HG03571 (cell line): Measurements from ENCODE around the gene PLCB4.

Experiments
- ATAC-seq: cut with Tn5 transposase; IDR thresholded peaks from one replicate; pipeline ENCODE4 v1.9.1; 2021; ENCODE audit not compliant: unreplicated experiment

Gene PLCB4

DNA sequence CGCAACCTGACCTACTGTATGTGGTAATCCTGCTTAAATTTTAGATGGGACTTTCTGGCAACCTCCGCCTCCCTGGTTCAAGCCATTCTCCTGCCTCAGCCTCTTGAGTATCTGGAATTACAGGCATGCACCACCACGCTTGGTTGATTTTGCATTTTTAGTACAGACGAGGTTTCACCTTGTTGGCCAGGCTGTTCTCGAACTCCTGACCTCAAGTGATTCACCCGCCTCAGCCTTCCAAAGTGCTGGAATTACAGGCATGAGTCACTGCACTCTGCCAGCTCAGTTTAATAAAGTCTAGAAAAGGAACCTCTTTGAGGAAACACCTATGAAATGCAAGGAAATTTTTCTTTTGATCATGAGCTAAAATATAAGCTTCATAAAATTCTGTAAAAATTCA lies 9.0 kb upstream of the PLCB4 start:
- ATAC-seq, result no peak

DNA sequence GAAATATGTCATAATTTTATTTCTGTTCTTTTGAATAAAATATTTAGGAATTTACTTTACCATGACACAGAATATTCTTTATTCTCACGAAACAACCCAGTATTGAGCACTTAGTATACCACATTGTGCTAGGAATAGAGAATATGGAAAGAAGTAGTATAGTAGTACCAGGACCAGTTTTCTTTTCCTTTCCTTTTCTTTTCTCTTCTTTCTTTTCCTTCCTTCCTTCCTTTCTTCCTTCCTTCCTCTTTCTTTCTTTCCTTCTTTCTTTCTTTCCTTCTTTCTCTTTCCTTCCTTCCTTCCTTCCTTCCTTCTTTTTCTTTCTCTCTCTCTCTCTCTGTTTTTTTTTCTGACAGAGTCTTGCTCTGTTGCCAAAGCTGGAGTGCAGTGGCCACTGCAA lies 7.5 kb upstream of the PLCB4 start:
- ATAC-seq, result no peak

DNA sequence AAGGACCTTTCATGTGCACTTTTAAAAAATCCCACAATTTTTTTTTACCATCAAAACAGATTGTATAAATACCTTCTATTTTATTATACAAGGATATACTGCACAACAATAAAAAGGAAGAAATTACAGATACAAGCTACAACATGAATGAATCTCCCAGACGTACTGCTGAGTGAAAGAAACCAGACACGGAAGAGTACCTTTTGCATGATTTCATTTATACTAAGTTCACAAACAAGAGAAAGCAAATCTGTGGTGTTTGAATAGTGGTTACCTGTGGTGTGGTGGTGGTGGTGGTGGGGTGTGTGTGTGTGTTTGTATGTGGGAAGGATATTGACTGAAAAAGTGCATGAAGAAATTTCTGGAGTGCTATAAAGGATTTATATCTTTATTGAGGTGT lies 6.8 kb upstream of the PLCB4 start:
- ATAC-seq, result no peak

DNA sequence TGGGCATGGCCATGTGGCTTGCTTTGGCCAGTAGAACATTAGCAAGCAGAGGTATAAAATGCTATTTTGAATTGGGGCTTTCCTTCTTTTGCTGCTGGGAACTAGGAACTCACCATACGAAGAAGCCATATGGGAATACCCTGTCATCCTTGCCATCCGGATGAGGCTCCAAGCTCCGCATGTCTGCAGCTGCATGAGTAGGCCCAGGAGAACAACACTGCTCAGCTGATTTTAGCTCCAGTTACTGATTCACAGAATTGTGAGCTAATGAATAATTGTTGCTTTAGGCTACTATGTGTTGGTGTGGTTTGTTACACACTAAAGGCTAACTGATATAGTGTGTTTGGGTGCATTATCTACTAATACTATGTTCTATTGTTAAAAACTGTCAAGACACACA lies 2.7 kb upstream of the PLCB4 start:
- no peak for ATAC-seq

DNA sequence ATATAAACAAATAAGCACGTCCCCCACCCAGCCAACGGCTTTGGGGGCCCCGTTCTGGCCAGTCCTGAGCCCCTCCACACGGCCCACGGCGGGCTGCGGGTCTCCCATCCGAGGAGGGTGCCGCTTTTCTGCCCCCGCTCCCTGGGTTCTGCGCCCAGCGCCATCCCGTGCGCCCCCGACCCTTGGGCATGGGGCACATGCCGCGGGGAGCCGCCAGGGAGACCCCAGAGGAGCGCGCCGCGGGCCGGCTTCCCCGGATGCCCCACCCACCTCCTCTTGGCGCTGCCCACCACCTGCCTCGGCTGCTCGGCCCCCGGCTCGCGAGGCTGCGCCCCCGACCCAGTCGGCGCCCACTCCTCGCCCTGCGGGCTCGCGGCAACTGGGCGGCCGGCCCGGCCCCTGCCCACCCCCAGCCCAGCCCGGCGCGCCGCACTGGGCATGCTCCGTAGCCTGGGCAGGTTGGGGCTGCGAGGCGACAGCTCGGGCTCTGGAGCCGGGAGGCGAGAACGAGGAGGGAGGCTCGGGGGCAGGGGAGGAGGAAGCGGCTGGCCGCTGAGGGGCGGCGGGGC lies 570 bp upstream of the PLCB4 start:
- ATAC-seq, result no peak

DNA sequence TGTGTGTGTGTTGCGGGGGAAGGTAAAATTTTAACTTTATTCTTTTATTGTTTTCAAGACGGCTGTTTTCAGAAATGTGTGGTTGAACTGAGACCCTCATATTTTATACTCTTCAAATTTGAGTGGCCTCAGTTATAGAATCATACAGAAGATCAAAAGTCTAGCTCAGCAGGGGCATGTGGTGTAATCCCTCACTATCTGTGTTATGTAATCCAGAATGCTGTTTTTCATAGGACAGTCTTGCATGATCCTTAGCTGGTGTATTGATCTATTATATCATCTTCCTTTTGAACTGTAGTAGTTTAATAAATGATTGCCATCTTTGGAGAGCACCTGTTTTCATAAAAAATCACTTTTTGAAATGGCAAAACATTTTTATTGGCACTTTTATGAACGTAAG lies 1.4 kb downstream of the PLCB4 start:
- ATAC-seq, result no peak

DNA sequence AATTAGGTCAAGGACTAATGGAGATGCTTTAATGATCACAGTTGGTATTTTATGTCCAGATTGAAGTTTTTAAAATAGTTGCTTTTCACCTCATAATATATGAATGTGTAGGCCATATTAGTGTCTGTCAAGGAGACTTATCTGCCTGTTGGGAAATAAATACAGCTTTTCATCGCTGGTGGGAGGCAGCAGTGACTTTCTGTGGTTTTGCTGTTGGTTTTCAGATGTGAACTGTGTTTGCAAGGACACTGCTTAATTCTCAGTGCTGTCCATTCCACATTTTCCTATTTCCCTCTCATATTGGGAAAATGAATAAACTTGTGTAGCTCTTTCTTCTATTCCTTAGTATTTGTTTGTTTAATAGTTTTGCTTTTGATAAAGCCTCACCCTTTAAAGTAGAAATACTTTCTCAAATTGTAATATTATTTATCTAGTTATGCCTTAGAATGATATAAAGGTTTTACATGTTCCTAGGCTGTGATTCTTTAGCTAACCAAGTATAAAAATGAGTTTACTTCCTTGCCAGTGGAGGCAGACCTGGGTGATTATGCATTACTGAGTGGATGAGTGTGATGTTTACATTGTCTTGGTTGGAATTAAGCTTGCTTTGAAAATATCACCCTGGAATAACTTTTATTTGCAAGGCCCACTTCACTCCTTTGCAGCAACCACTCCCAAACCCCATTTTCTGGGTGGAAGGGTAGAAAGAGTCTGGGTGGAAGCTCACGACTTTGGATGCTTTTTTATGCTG lies 3.3 kb downstream of the PLCB4 start:
- ATAC-seq, result no peak

DNA sequence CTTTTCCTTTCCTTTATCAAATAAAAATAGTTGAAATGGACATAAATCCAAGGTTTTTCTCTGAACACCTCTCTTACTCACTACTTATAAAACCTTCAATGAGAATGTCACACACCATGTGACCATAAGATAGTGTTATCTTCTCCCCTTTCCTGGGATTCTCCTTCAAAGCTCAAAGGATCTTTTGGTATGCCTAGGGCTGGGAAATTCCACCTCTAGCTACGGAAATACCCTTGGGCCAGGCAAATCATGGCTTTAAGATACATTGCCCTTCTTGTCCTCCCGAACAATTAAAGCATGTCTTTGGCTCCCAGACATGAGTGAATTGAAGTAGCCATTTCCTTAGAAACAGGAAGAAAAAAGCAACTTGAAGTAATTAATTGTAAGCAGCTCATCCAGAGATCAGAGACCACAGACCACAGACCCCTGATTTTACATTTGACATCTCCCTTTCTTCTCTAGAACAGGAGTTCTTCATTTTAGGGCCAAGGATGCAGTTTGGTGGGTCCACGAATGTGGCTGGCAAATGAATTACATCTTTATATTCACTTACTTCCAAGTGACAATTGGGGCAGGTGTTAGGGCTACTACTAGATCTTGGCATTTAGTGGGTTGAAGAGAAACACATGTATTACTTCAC lies 4.1 kb downstream of the PLCB4 start:
- no peak for ATAC-seq

DNA sequence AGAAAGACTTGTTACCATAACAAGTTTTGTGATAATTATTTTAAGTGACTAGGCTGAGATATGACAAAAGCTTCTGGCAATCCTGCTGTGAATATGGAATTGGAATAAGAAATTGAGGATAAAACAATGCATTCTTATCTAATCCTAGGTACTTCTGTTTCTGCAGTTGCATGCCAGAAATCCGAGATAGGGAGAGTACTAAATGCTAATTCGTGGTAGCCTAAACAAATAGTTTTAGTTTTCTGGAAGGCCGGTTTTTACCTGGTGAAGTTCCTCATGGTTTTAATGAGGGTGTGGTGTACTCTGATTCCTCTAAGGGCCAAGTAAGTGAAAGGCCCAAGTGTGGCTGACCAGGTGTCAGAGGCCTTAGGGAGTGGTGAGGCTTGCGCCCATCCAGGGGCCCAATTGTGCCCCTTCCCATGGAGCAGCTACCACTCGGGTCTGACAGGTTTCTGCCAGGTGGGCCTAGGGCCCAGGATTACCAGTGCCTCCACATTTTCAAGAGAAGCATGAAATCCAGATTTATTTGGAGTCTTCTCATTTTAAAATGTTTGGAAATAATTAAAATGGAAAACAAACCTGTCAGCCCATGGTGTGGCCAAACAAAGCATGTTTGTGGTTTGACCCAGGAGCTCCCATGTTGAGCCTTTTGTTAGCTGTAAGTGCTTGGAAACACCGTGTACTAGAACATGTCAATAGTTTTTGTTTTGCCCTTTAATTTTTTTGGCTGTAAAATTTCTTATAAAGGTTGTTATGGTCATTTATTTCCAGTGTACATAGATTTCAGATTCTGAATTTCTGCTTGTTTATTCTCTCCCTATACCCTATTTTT lies 6.6 kb downstream of the PLCB4 start:
- no peak for ATAC-seq

DNA sequence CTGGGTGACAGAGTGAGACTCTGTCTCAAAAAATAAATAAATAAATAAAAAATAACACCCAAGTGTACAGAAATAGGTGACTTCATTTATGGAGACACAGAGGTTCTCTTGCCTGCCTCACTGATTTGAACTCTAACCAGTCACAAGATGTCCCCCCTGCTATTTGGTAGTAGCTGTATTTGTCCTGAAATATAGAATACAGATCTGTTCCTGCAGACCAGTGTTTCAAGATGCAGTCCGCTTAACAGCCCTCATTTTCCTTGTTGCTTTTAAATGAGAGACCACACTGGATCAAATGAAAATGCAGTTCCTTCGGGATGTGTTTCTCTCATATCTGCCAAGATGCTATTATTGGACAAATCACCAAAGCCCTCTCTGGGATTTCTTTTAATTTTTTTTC lies 7.6 kb downstream of the PLCB4 start:
- ATAC-seq, result no peak

DNA sequence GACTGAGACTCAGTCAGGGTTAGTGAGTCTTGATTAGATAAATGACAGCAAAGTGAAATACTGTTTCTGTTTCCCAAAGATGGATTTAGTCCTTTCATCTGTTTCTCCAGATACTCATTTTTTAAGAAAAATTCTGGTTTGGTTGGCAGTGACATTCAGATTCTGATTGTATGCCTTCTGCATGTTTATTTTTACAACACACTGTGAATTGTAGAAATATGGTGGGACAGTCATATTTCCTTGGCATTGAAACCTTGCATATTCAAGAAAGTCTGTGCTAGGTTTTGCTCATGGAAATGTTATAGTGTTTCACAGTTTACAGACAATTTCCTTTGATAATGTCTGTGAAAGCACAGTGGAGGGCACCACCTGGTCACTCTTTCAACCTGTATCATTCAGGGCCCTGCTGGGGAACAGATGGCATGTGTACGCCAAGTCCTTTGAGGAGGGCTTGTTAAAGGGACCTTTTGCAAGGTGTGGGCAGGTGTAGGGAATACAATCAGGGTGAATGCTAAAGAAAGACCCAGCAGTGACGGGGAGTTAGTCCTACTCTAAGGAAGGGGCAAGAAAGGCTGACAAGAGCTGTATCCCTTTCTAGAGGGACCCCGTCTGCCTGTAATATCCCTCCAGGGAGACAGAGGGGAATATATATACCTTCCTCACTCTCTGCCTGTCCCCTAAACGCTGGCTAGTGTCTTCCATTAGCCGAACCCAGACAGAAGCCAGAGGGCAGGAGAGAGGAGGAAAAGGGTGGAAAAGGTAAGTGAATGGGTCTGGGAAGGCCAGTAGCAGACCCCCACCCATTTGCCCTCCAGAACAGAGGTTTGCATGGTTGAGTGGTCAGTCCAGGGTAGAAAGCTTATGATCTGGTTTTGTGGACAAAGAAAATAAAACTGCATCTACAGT lies 10.2 kb downstream of the PLCB4 start:
- no peak for ATAC-seq

DNA sequence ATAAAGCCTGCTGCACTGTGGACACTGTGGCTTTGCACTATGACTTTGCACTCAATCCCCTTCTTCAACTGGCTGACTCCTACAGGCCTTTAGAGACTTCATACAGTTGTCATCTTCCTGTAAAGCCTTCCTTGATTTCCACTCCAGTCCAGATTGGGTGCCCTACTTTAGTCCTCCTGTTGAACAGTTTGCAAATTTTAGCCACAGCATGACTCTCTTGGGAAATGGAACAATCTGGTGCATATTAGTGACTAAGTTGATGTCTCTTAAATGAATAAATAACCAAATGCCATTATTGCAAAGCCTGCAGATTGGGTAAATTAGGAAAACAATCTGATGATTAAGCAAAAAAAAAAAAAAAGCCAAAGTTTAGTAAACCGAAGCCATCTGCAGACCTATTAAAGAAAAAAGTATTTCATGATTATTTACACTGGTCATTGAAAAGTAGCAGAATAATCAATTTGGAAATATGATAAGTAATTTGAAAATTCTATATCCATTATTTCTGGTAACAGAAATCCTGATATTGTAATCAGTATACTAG lies 12.6 kb downstream of the PLCB4 start:
- no peak for ATAC-seq

DNA sequence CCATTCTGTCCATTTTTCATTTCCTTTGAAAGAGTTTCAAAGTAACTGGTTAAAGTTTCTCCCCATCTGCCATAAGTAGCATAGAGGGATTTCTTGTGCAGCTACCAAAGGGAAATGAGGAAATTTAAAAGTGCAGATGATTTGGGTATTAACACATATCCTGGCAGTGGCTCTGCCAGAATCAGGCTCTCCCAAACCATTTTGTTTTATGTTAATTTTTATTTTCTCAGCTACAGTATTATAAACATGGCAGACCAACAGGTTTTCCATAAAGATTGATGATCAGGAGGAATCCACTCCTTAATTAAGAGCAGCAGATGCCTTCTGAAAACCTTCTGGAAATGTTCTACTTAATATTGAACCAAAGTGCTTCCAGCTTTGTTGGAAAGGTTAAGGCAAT lies 13.9 kb downstream of the PLCB4 start:
- no peak for ATAC-seq

DNA sequence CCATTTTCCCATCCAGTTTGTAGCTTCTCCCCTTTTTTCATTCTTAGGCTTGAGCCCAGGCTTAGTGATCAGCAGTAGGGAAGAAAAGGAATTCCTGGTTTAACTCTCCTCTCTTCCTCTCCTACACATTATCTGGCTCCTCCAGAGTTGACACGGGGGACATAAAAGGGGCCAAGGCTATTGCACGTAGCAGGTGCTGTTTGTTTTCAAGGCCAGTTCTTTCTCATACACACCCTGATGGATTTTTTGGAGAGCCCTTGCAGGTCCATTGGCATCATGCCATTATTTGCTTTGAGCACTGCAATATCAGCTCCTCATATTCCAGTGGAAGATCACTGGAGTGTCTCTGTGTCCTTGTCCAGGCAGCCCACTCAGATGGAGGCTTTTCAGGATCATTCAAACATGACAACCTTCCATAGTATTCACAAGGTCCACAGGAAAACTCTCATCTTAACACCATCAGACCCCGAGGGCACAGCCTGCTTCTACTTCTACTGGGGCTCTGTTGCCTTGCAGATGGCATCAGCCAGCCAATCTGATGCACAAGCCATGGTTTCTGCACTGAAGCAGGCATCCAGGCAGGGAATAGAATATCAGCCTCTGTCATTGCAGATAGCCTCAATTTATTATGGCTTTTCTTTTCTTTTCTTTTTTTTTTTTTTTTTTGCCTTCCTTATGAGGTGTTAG lies 18.8 kb downstream of the PLCB4 start:
- ATAC-seq, result no peak

DNA sequence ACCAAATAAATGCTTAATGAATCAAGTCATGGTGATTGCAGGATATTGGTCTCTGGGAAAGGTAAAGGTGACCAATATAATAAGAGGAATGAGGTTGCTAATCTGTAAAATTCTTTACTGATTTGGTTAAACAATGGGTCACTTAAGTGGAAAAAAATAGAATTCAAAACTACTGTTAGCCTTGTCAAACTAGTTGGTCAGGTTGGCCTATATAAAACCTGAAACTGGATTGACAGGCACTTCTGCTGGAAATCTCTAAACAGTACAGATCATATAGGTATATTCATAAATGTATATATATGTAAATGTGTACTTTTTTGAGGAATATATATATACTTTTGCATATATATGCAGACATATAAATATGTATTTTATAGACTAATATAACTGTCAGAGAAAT lies 19.7 kb downstream of the PLCB4 start:
- no peak for ATAC-seq

DNA sequence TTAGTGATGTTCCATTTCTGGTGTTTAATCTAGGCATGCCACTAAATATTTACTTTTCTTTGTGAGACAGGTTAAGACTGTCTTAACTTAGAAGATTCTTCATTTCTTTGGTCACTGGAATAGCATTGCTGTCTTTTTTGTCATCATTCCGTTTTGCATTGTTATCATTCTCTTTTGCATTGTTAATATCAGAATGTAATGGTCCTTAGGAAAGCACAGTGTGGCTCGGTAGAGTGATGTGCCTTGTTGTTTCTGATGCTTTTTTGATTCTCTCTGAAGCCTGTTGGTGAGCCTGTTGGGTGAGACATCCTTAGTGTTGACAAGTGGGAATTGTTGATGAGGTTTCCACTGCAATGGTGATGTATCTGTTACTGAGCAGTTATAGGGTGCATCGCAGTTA lies 23.2 kb downstream of the PLCB4 start:
- no peak for ATAC-seq

DNA sequence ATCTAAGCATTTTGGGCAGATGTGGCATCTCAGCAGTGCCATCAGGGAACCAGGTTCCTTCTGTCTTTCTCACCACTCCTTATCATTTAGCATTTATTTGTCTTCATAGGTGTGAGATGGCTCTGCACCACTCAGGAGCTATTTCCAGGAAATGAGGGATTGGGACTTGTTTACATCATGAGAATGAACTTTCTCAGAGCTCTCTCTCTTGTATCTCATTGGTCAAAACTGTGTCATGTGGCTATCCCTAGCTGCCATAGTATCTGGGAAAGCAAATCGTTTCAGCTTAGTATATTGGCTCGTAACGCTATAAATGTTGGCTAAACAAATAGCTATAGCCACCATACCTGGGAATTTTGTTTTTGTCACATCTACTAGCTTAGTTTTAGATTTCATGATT lies 23.8 kb downstream of the PLCB4 start:
- no peak for ATAC-seq

DNA sequence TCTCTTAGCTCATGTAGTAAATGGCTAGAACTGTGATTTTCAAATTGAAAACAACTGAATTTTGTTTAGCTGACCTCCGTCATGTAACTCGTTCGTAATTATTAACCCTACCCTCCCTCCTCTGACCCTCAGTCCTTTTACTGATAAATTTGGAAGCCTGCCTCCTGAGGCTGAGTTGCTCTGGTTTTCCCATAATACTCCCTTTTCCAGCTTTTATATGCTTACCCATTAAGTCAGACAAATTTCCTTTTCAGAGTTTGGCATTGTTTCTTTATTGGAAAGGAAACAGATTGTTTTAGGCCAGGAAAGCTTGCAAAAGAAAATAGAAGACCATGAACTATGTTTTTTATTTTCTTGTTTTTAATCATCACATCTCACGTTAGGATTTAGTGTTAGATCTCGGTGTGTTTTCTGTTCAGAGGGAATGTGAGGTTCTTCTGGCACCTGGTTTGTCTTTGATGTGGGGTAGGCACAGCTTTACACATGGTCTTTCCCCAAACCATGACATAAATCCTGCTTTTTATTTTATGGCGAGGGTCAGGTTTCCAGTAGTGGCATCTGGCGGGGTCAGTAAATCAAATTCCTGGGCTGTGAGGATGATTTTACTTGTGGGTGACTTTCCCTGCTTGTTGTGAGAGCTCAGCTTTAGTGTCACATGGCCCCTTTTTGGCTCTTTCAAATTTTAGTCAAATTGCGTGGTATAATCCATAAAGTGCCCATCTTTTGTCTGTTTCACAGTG lies 24.5 kb downstream of the PLCB4 start:
- ATAC-seq, result no peak

DNA sequence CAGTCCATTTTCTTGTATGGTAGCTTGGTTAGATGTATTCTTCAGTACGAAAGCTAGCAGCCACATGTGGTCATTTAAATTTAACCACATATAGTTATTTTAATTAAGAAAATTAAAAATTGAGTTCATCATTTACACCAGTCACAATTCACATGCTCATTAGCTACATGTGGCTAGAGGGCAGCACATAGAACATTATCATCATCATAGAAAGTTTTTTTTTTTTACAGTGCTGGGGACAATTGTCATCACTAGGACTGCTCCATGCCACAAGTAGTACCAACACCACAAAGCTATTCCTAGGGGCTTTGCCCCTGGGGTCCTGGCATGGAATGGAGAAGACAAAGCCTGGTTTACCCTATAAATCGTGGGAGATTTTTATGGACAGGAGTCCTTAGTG lies 30.5 kb downstream of the PLCB4 start:
- no peak for ATAC-seq
